Right atrium auricular region (tissue), 2 donors: ENCODE results near the gene RMDN2. TPM values are rescaled to one million over a fixed set of nuclear protein-coding genes. Genes with fewer than 3 reads are reported as not detected.

Experiments
- total RNA-seq, 2 donors: library from RNA; depleted of rRNA; stranded (reverse); fragments of >200 nt; gene quantifications; one replicate each; pipeline ENCODE4 v1.1.0, GENCODE V29; 2016

The RMDN2 gene
- total RNA-seq, 2 donors from 2014 or later = 5.0 to 6.2 TPM

Other genes with a start within 250 kb of the RMDN2 start
- gene CYP1B1, start 150.9 kb downstream of the RMDN2 start, total RNA-seq = 10 to 100 TPM; 25.1 to 92.6 TPM